GM21576 (cell line): ENCODE data around the gene PRAC1.

Source experiments
- ATAC-seq: cut with Tn5 transposase; IDR thresholded peaks from one replicate; pipeline ENCODE4 v1.9.1; 2021; ENCODE audit warnings: mild to moderate bottlenecking, moderate library complexity; ENCODE audit not compliant: unreplicated experiment

The PRAC1 gene

DNA sequence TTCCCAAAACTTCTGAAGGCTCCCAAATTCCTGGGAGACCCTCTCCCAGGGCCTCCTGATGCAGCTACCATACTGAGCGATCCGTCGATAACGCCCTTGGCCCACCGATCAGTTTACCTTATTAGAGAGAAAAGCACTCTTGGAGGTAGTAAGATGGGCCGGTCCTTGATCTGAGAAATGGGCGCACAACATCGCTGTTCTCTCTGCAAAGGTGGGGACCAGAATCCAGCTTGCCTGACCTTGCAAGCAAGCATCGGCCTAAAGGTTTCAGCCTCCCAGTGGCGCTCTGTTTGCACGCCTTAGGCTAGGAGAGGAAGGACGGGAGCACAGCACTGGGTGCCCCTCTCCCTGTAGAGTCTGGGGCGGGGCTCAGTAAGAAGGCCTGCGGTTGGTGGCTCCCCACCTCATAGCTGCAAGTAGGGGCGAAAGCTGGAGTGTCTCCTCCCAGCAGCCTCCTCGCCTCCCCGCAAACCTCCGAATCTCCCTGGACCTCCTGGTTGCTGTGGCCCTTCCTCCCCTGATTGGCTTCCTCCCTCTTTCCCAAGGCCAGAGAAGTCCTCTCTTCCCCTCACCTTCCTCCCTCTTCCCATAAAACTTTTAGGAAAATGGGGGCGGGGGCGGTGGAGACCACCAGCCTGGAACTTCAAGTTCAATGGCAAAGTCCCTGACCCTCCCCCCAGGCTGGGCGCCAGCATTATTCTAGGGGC, at the start of gene PRAC1:
Gene PRAC1 (minus strand): TSS at position 318 of the 707 bp plus-strand sequence. CDS start 126 bp downstream, at position 192.
- no peak for ATAC-seq

GRCh38 chr17:48770954-48771353, 48.6 kb upstream of the PRAC1 start:
- ATAC-seq, result no peak

GRCh38 chr17:48769009-48769675, 46.8 kb upstream of the PRAC1 start:
- ATAC-seq, result no peak

DNA sequence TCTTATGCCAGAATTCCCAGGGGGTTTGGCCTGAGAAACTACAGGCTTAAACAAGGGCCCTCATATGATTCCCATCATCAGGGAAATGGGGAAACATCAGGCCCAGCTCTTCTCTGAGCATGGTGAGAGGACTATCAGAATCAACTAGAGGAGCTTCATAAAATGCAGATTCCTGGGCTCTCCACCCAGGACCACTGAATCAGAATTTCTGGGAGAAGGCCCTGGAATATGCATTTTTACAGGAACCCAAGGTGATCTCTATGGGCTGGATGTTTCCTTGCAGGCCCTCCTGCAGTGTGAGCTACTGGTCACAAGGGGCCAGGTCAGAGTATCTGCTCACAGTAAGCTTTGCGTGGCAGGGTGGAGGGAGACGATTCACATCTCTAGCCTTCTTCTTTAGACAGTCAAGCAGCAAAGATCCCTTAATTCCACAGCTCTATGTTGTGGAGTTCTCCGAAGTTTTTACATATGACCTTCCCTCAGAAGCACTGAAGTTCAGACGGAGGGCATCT, 45.0 kb upstream of the PRAC1 start:
- no peak for ATAC-seq

DNA sequence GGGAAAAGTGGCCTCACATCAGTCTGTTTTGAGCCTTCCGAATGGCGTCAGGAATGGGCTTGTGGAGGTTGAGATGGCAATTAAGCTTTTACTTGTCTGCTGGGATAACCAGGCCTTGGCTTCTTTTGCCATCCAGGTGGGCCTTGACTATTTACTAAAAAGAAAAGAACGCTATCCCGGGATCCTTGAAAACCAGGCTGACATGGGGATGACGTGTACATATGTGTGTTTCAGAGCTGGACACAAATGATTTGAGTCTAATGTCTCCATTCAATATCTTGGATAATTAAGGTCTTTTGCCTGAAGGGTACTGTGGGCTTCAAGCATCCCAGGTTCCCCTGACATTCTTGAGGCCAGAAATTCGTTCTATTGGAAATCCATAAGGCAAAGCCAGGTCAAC, 38.8 kb upstream of the PRAC1 start:
- no peak for ATAC-seq

- ATAC-seq, result no peak
These were observed 38.1 kb upstream of the PRAC1 start for GRCh38 chr17:48760411-48760810.

DNA sequence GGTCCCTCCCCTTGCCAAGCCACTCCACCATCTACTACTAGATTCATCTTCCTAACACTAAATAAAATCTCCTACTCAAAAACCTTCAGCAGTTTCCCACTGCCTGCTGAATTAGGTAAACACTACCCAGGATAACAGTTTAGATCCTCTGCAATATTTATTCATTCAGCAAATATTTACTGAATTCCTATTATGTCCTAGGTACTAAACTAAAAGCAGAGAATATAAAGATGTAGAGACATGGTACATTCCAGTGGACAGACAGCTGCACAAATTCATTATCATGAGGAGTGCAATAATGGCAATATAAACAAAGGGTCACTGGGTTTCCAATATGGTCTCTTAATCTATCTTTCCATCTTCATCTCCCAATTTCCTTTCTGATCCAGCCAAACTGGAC, 37.0 kb upstream of the PRAC1 start:
- no peak for ATAC-seq

DNA sequence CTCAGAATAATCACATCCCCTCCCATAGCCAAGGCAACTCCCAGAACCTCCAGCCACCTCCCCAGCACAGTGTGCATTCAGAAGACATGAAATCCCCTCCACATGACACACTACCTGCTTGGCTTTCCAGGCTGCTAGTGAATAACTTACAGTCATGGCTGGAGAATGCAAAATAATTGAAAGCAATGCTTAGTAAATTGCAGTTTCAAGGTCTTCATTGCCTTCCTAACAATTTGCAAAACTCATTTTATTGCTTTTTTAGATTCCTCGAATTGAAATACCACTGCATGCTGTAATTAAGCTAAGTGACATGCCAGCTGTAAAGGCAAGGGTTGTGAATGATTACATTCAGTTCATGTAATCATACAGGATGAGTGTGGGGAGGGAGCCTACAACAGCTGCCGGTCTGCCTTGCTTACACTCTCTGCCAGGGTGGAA, 35.2 kb upstream of the PRAC1 start:
- ATAC-seq, result no peak

DNA sequence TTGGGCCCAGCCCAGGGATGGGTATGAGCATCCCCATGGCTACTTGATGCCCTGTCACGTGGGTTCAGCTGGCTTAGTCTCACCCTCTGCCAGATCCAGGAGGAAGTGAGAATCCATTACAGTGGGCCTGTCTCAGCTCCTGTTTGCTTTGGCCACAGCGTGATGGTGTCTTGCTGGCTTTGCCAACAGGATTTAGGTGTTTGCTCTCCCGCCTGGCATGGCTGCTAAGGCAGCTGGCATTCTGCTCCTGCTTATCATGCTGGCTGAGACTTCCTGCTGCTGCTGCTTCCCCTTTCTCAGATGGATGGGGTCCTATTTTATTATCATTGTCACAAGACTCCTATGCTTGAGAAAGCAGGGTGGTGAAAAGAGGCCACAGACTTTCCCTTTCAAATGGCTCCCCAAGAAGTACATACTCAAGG, 34.5 kb upstream of the PRAC1 start:
- no peak for ATAC-seq

- ATAC-seq, result no peak
These were observed 33.0 kb upstream of the PRAC1 start for GRCh38 chr17:48755356-48755755.

- ATAC-seq, result no peak
These were observed 32.4 kb upstream of the PRAC1 start for GRCh38 chr17:48754500-48755261.

DNA sequence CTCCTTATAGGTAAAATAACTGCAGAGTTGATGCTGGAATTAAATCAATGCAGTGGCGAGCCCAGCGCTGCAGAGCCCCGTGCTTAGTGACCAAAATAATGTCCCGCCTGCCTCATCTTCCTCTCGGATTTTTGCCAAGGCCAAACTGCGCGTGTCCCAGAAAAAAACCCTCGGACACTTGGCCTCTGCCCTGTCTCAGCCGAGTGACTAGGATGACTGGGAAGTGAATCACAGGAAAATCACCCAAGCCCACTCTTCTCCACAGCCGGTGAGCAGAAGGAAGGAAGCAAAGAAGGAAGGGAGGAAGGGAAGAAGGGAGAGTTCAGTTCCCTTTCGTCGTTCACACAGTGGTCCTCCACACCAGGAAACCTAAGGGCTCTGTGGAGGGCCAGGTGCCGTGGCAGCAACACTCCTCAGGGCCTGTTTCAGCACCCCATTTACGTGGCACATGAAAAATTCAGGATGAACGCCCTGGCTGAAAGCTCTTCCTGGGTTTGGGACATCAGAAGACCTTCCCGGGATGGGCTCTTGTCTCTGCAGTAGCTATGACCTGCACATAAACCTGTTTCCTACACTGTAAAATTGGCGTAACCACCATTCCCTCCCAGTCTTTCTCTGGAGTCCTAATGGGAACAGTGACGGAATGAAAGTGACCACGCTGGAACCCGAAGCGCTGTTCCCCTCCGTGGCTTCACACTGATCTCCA, 31.6 kb upstream of the PRAC1 start:
- no peak for ATAC-seq

DNA sequence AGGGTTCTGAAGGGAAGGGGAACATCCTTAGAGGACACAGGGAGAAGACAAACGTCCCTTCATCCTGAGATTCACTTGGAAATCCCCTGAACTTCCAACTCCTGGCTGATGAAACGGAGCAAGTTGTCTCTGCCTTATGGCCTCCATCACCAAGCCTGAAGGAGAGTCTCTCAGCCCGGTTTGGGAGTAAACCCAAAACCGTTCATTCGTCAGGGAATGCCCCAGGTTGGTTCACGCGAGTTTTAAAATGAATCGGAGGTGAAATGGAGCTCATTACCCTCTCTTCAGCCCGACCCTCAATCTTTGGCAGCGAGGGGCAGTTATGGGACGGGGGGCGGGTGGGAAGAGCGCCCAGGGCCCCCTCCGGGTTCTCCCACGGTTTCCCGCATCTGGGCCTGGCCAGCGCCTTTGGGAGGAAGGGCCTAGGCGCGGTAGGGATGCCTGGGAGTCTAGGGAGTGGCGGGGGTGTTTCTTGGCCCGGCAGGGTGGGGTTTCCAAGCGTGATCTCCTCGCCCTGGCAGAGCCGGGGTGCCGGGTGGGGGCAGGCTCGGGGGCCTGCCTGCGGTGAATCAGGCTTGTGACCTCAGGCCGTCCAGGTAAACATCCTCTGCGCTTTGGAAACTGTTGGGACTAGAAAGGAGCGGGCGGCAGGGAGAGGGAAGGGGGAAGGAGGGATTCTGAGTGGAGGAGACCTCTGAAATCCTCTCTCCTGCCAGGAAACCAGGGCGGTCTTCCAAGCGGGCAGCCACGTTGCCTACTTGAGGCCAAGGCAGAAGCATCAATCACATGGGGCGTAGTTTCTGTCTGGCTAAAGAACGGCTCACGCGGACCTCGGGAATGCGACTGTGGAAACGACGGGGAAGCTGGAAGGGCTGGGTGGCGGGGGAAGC, 30.3 kb upstream of the PRAC1 start:
- no peak for ATAC-seq

GRCh38 chr17:48751733-48752398, 29.5 kb upstream of the PRAC1 start:
- no peak for ATAC-seq

DNA sequence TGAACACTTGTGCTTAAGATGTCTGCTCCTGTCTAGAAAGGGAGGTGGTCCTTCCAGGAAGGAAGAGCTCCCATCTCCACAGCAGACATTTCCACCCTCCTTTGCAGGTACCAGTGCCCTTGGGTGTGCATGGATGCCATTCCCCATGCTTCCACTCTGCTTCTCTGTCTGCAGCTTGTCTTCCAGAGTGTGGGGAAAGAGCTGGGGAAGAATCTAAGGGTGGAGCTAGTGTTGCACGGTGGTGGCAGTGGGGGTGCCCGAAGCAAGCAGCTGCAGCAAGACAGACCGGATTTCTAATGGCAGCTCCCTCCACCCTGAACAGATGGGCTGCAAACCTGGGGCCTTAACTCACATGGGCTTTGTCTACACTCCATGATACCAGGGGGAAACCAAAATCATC, 28.9 kb upstream of the PRAC1 start:
- no peak for ATAC-seq

- no peak for ATAC-seq
These were observed 27.6 kb upstream of the PRAC1 start for GRCh38 chr17:48749621-48750553.

DNA sequence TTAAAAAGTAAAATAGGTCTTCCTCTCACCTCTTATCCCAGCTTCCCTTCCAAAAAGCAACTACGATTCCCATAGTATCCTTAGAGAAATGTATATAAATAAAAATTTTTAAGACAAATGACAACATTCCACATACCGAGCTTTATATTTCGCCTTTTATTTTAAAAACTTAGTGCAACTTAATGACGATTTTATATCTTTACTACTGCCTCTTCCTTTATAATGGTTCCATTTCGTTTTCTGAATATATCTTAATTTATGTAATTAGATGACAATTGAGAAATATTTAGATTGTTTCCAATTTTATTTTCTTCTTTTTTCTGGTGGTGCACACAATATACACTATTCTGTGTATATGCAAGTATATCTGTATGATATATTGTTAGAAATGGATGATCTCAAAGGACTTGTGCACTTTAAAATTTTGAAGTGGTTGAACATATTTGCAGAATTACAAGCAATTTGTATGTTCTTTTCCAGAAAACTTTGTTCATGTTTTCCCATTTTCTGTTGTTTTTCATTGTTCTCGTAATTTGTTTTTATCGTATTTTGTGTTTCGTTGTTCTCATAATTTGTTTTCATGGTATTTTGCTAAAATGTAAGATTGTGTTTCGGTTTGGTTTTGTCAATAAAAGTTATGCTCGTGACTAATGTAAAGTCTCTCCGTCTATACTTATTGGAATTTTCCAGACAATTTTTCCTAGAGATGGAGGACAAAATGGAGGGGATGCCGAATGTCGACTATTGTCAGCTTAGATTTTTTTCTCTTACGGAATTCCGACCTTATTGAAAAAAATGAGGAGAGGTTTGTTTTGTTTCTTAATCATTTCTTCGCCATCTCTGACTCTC, 26.6 kb upstream of the PRAC1 start:
- no peak for ATAC-seq
